HUDEP-2 (cell line): ENCODE measurements around the gene VPS72.

Experiments
- DNase-seq, 76 experiments: peaks; one replicate each; lab custom pipeline; 2025; ENCODE audit not compliant: unreplicated experiment in 76 of 76; lab: John Stamatoyannopoulos, UW

Gene VPS72, protein sequence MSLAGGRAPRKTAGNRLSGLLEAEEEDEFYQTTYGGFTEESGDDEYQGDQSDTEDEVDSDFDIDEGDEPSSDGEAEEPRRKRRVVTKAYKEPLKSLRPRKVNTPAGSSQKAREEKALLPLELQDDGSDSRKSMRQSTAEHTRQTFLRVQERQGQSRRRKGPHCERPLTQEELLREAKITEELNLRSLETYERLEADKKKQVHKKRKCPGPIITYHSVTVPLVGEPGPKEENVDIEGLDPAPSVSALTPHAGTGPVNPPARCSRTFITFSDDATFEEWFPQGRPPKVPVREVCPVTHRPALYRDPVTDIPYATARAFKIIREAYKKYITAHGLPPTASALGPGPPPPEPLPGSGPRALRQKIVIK

GRCh38 chr1:151189637-151190445 is at the start of gene VPS72:
Gene VPS72, minus strand, starts transcription at chr1:151190197. Its CDS starts 76 bp downstream, at chr1:151190121.
- peak in 75 of 76 experiments; percentile 15 to 87 (median 68) for DNase-seq

- no peak for DNase-seq
Measured at GRCh38 chr1:151238467-151238739, 48.4 kb upstream of the VPS72 start.

- no peak for DNase-seq
Measured at GRCh38 chr1:151237678-151238466, 47.9 kb upstream of the VPS72 start.

DNA sequence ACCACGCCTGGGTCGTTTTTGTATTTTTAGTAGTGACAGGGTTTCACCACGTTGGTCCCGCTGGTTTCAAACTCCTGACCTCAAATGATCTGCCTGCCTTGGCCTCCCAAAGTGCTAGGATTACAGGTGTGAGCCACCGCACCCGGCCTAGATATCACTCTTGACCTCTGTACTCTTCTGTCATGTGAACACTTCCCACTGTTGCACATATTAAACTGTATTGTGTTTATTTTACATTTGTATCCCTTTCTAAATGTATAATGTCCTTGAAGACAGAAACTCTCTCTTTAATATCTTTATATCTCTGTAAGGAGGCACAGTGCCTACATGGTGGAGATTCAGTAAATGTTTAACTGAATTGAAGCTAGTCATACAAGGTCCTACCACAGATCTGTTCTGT is 45.2 kb upstream of the VPS72 start:
- no peak for DNase-seq

- no peak for DNase-seq
Measured at GRCh38 chr1:151222130-151222529, 32.1 kb upstream of the VPS72 start.

GRCh38 chr1:151221616-151222015 is 31.6 kb upstream of the VPS72 start:
- DNase-seq: peak in 1 of 76 experiments; percentile 5

DNA sequence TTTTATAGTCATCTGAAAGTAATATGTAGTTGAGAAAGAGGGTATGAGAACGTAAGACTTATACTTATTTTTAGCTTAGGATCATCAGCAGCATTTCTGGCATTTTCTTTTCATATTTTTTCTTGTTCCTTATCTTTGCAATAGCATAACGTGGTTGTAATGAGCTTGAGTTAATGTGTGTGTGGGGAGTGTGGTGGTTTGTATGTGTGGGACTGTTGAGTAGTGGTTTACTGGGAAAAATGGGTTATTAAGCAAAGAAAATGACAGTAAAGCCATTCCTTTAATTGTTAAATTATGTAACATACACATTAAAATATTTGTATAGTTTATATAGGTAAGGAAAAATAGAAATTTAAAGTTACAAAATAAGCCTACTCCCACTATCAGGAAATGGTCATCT is 23.6 kb upstream of the VPS72 start:
- peak in 1 of 76 experiments; percentile 5 for DNase-seq

DNA sequence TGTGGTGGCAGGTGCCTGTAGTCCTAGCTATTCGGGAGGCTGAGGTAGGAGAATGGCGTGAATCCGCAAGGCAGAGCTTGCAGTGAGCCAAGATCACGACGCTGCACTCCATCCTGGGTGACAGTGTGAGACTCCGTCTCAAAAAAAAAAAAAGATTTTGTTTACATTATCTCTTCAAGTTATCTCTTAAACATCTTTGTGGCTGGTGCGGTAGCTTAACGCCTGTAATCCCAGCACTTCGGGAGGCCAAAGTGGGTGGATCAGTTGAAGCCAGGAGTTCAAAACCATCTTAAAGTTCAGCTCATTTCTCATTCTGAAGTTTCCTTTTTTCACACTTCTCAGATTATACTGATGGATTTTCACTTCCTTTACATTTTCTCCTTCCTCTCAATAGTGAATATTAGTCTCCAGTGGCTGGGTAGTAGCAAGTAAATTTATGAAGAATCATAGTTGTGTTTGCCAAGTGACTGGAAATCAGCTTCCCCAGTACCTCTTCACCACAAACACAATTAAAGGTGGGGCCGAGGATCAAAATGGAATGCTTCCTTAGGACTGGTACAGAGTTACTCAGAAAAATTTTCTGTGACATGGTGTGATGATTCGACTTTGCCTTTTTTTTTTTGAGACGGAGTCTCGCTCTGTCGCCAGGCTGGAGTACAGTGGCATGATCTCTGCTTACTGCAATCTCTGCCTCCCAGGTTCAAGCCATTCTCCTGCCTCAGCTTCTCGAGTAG is 22.1 kb upstream of the VPS72 start:
- no peak for DNase-seq

GRCh38 chr1:151210830-151211229 is 20.8 kb upstream of the VPS72 start:
- DNase-seq: no peak

- peak in 1 of 76 experiments; percentile 2 for DNase-seq
Measured at GRCh38 chr1:151205381-151205965, 15.5 kb upstream of the VPS72 start.

- DNase-seq: peak in 3 of 76 experiments; percentile 5 to 13 (median 9)
Measured at GRCh38 chr1:151199873-151200581, 10.0 kb upstream of the VPS72 start.

DNA sequence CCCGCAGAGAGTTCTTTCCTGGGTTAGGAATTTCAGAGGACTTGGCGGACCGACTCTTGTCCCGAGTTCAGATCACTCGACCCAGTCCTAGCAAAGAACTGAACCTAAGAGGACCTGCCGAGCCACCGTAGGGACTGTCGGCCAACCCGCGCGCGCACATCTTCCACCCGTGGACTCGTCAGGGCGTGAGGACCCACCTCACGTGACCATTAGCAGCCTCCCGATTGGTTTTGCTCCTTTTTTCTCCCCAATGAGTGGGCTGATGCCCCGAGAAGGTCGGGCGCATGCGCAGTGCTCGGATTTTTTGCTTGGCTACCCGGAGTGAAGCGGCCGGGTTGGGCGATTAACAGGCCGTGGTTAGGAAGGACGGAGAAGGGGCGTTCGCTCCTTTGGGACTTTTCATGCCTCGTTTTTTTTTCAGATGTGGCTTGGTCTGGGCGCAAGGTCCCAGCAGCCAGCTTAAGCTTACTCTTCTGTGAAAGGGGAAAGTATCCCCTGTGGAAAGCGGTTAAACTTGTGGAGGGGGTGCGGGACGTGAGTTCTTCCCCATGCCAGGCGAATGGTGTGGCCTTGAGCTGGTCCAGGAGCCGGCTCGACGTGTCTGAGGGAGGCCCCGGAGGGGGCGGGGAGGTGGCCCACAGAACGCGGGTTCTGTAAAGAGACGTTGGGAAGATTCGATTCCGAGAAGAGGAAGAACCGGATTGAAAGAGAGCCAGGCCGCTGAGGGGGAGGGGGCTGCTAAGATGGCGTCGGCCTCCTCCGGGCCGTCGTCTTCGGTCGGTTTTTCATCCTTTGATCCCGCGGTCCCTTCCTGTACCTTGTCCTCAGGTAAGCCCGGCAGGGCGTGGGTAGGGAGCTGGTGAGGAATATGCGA is 8.5 kb upstream of the VPS72 start, which contains the start of gene PIP5K1A:
TSS of gene PIP5K1A (plus strand) at position 299 of the 874 bp plus-strand sequence. CDS start at position 744, 445 bp downstream.
- DNase-seq: peak; percentile 30 to 98 (median 94)

DNA sequence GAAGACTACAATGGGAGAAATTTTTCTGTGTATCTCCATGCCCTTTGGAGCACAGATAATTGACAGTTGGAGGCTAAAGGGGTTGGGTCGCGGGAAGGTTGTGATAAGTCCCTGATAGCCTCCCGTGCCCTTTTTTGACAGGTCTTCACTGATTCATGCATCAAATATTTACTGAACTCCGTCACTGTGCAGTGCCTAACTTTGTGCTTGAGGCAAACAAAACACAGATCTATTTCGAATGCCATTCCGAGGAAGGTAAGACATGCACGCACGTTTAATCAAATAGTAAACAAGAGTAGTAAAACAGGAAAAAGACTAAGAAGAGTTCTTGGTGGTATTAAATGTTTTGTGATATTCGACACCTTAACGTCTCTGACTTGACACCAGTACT is 7.9 kb upstream of the VPS72 start:
- peak in 35 of 76 experiments; percentile 2 to 65 (median 25) for DNase-seq

GRCh38 chr1:151196292-151196800 is 6.3 kb upstream of the VPS72 start:
- peak in 60 of 76 experiments; percentile 2 to 75 (median 36) for DNase-seq

DNA sequence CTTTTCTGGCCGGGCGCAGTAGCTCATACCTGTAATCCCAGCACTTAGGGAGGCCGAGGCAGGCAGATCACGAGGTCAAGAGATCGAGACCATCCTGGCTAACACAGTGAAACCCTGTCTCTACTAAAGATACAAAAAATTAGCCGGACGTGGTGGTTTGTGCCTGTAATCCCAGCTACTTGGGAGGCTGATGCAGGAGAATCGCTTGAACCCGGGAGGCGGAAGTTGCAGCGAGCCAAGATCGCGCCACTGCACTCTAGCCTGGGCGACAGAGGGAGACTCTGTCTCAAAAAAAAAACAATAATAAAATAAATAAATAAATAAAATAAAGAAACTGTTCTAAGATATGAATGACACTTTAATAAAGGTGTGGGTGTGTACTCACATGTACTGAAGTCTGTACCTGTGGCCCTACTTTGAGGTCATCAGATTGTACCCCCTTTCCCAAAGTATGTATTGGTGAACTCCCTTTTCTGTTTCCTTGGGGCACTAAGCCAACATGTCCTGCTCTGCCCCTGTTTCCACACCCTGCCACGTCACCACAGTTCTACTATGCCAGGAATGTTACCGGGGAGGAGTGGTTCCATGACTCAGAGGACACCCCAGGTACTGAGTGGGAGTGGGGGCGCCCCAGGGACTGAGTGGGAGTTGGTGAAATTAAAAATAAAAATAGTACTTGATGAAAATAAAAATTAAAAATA is 5.0 kb upstream of the VPS72 start:
- peak in 66 of 76 experiments; percentile 3 to 83 (median 44) for DNase-seq

DNA sequence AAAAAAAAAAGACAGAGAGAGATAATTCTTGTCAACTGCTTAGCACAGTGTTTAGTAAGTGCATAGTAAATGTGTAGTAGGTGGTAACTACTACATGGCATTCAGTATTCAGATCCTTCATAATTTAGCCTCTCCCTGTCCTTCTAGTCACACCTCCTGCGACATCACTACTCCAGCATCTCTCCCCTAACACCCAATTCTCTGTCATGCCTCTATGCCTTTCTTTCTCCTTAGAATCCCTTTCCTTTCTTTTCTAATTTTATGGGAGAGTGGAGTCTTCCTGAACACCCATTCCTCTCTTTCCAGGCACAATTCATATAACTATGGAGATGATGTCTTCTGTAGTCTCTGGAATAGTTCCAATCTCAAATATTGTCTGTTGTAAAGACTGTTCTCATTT is 3.9 kb upstream of the VPS72 start:
- DNase-seq: peak in 1 of 76 experiments; percentile 6

GRCh38 chr1:151193304-151193703 is 3.3 kb upstream of the VPS72 start:
- no peak for DNase-seq
